GM23338 (cell line): ENCODE data around the gene CABCOCO1. TPM values are rescaled to one million over a fixed set of nuclear protein-coding genes. Genes with fewer than 3 reads are reported as not detected.

Source experiments
- ATAC-seq: fragments of 200-7000 bp; cut with Tn5 transposase; 3 replicates; pipeline ENCODE4 v1.9.1; 2020
- DNase-seq: peaks from one replicate; pipeline ENCODE4 v3.0.0-alpha.2; 2015; ENCODE audit warnings: low spot score
- H2AFZ ChIP-seq: fragments of 200-600 bp; sonication (generic); 2 replicates; pipeline ENCODE4 v1.8.0; 2016; ENCODE audit warnings: antibody characterized with exemption, mild to moderate bottlenecking, moderate library complexity
- H3F3A ChIP-seq: fragments of 200-600 bp; sonication (generic); replicated peaks from 2 replicates; pipeline ENCODE4 v1.8.0; 2017; ENCODE audit warnings: antibody characterized with exemption, mixed run types, low read depth
- H3K27ac ChIP-seq: fragments of 200-600 bp; sonication (generic); 2 replicates; pipeline ENCODE4 v1.6.1; 2016; ENCODE audit warnings: low read depth
- H3K27me3 ChIP-seq: fragments of 200-600 bp; sonication (generic); 2 replicates; pipeline ENCODE4 v1.8.0; 2016; ENCODE audit warnings: mild to moderate bottlenecking, mixed run types, moderate library complexity; ENCODE audit not compliant: insufficient read depth
- H3K36me3 ChIP-seq: fragments of 200-600 bp; sonication (generic); 2 replicates; pipeline ENCODE4 v1.8.0; 2016; ENCODE audit warnings: mild to moderate bottlenecking; ENCODE audit not compliant: insufficient read depth
- H3K4me1 ChIP-seq: fragments of 200-600 bp; sonication (generic); 2 replicates; pipeline ENCODE4 v1.8.0; 2016; ENCODE audit warnings: mild to moderate bottlenecking, moderate library complexity; ENCODE audit not compliant: insufficient read depth
- H3K4me2 ChIP-seq: fragments of 200-600 bp; sonication (generic); 2 replicates; pipeline ENCODE4 v1.7.1; 2017; ENCODE audit warnings: mixed run types
- H3K4me3 ChIP-seq: fragments of 200-600 bp; sonication (generic); 2 replicates; pipeline ENCODE4 v1.6.1; 2016; ENCODE audit warnings: mixed run types
- H3K79me2 ChIP-seq: fragments of 200-600 bp; sonication (generic); replicated peaks from 2 replicates; pipeline ENCODE4 v1.8.0; 2017; ENCODE audit warnings: mild to moderate bottlenecking; ENCODE audit not compliant: insufficient read depth
- H3K9me2 ChIP-seq: fragments of 200-600 bp; sonication (generic); 2 replicates; pipeline ENCODE4 v1.8.0; 2017; ENCODE audit not compliant: insufficient read depth
- H4K20me1 ChIP-seq: fragments of 200-600 bp; sonication (generic); replicated peaks from 2 replicates; pipeline ENCODE4 v1.8.0; 2017; ENCODE audit warnings: mild to moderate bottlenecking; ENCODE audit not compliant: insufficient read depth
- H3K27ac Mint-ChIP-seq: 2 replicates; pipeline ENCODE4 v1.8.0; 2020; ENCODE audit warnings: inconsistent platforms, mild to moderate bottlenecking, moderate library complexity, mixed read lengths
- H3K27me3 Mint-ChIP-seq: 3 replicates; pipeline ENCODE4 v1.8.0; 2022; ENCODE audit warnings: low read depth, mild to moderate bottlenecking, moderate library complexity, mixed read lengths, inconsistent platforms; ENCODE audit not compliant: insufficient read depth, poor library complexity
- H3K36me3 Mint-ChIP-seq: 3 replicates; pipeline ENCODE4 v1.8.0; 2021; ENCODE audit warnings: low read depth, mild to moderate bottlenecking, inconsistent platforms, moderate library complexity, mixed read lengths
- H3K4me1 Mint-ChIP-seq: 3 replicates; pipeline ENCODE4 v1.8.0; 2020; ENCODE audit warnings: mild to moderate bottlenecking, inconsistent platforms, mixed read lengths
- H3K4me3 Mint-ChIP-seq: 3 replicates; pipeline ENCODE4 v1.8.0; 2021; ENCODE audit warnings: moderate library complexity, mild to moderate bottlenecking, inconsistent platforms, mixed read lengths
- H3K9me3 Mint-ChIP-seq: 3 replicates; pipeline ENCODE4 v1.8.0; 2020; ENCODE audit warnings: moderate library complexity, mild to moderate bottlenecking, inconsistent platforms, mixed read lengths
- CREB1 ChIP-seq: fragments of 250-450 bp; sonication (Bioruptor Pico); IDR thresholded peaks from 2 replicates; pipeline ENCODE4 v1.5.0; 2020; ENCODE audit warnings: low read depth, mild to moderate bottlenecking, moderate library complexity
- ETS1 ChIP-seq: IDR thresholded peaks from 2 replicates; pipeline ENCODE4 v1.6.1; 2016; ENCODE audit warnings: antibody characterized with exemption
- EZH2 ChIP-seq: fragments of 200-600 bp; sonication (generic); IDR thresholded peaks from one replicate; pipeline ENCODE4 v1.8.0; 2017; ENCODE audit warnings: antibody characterized with exemption, mild to moderate bottlenecking, low read depth; ENCODE audit not compliant: unreplicated experiment
- EZH2phosphoT487 ChIP-seq: fragments of 200-600 bp; sonication (generic); IDR thresholded peaks from one replicate; pipeline ENCODE4 v1.8.1; 2018; ENCODE audit warnings: antibody characterized with exemption; ENCODE audit not compliant: unreplicated experiment
- JUNB ChIP-seq: IDR thresholded peaks from one replicate; pipeline ENCODE4 v1.6.1; 2016; ENCODE audit warnings: antibody characterized with exemption; ENCODE audit not compliant: unreplicated experiment
- NANOG ChIP-seq: IDR thresholded peaks from 2 replicates; pipeline ENCODE4 v1.6.1; 2016; ENCODE audit warnings: antibody characterized with exemption, borderline replicate concordance
- POLR2AphosphoS5 ChIP-seq: IDR thresholded peaks from 2 replicates; pipeline ENCODE4 v1.6.1; 2016; ENCODE audit warnings: antibody characterized with exemption, low read depth
- STAT1 ChIP-seq: IDR thresholded peaks from one replicate; pipeline ENCODE4 v1.6.1; 2016; ENCODE audit warnings: antibody characterized with exemption; ENCODE audit not compliant: unreplicated experiment
- ZNF114 ChIP-seq: fragments of 250-450 bp; sonication (Bioruptor Pico); IDR thresholded peaks from 2 replicates; pipeline ENCODE4 v1.5.0; 2020; ENCODE audit warnings: mild to moderate bottlenecking, moderate library complexity
- ZNF331 ChIP-seq: fragments of 250-450 bp; sonication (Bioruptor Pico); IDR thresholded peaks from 2 replicates; pipeline ENCODE4 v1.5.0; 2020; ENCODE audit warnings: low read depth, mild to moderate bottlenecking, moderate library complexity
- ZNF462 ChIP-seq: fragments of 250-450 bp; sonication (Bioruptor Pico); IDR thresholded peaks from 2 replicates; pipeline ENCODE4 v1.5.0; 2020; ENCODE audit warnings: mild to moderate bottlenecking, moderate library complexity
- polyA plus RNA-seq: library from polyadenylated mRNA; unstranded; fragments of >200 nt; fragmentation: Nextera tagmentation; extraction: Ambion mirVana; gene quantifications from 2 replicates; pipeline ENCODE4 v1.2.1, GENCODE V29; 2016
- total RNA-seq: library from RNA; depleted of rRNA; stranded (reverse); fragments of >200 nt; shearing (Covaris generic); gene quantifications from 2 replicates; pipeline ENCODE4 v1.2.3, GENCODE V29; 2014

CABCOCO1 gene
- total and polyA plus RNA-seq, 2 experiments from 2014 or later: not detected

- Mint-ChIP-seq H3K9me3 (no peaks in the 10 kb centered on the region), H3K27me3 (no peaks in the 10 kb centered on the region), H3K27ac (no peak overlapping the region), H3K4me3 (no peak overlapping the region), H3K4me1 (no peaks in the 10 kb centered on the region), H3K36me3 (no peaks in the 10 kb centered on the region)
- H2AFZ ChIP-seq: no peak overlapping the region
- no peaks in the 10 kb centered on the region for H3K79me2 ChIP-seq
- H3K4me2 ChIP-seq: no peak overlapping the region
- no peak overlapping the region for H3K4me3 ChIP-seq
- no peaks in the 10 kb centered on the region for H3K27me3 ChIP-seq
- H4K20me1 ChIP-seq: no peaks in the 10 kb centered on the region
- DNase-seq: no peak
- no peak for ATAC-seq
- H3K36me3 ChIP-seq: no peaks in the 10 kb centered on the region
- H3K9me2 ChIP-seq: no peaks in the 10 kb centered on the region
- H3K27ac ChIP-seq: no peak overlapping the region
- no peak for TF ChIP-seq EZH2
- no peak for TF ChIP-seq NANOG
- H3K4me1 ChIP-seq: no peaks in the 10 kb centered on the region
- H3F3A ChIP-seq: no peaks in the 10 kb centered on the region
These were observed 20.6 kb downstream of the CABCOCO1 start for GRCh38 chr10:61683319-61683718.

DNA sequence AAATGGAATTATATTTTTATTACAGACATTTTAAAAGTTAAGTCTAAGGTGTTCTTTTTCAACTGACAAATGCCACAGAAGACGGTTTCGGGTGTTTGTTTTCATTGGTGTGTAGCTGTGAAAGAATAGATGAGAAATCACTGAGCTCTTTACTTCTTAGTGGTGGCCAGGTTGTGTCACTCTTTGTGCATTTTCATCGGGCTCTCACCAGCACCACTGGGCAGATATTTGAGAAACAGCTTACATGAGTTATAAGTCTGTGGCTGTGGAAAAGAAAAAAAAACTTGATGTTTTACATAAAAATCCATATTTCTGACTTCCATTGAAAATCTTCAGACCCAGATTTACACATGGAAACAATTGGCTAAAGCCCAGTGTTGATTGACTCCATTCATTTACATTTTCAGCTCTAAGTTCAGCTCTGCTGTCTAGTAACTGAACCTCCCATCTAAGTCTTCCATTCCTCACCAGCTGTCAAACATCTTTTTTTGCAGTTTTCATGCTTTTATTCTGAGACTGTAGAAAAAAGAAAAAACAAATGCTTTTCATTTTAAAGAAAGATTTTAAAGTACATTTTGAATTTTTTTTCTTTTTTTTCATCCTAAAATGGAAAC, 22.3 kb downstream of the CABCOCO1 start:
- Mint-ChIP-seq H3K4me1 (no peaks in the 10 kb centered on the region), H3K36me3 (no peaks in the 10 kb centered on the region), H3K27ac (no peak overlapping the region), H3K27me3 (no peaks in the 10 kb centered on the region), H3K4me3 (no peak overlapping the region), H3K9me3 (no peaks in the 10 kb centered on the region)
- H3K4me2 ChIP-seq: no peak overlapping the region
- H2AFZ ChIP-seq: no peak overlapping the region
- no peak for DNase-seq
- H3K4me1 ChIP-seq: no peaks in the 10 kb centered on the region
- ATAC-seq: no peak
- H3K9me2 ChIP-seq: no peaks in the 10 kb centered on the region
- H3K79me2 ChIP-seq: no peaks in the 10 kb centered on the region
- H4K20me1 ChIP-seq: no peaks in the 10 kb centered on the region
- no peaks in the 10 kb centered on the region for H3F3A ChIP-seq
- no peak overlapping the region for H3K27ac ChIP-seq
- no peaks in the 10 kb centered on the region for H3K27me3 ChIP-seq
- H3K36me3 ChIP-seq: no peaks in the 10 kb centered on the region
- TF ChIP-seq NANOG: no peak
- no peak for TF ChIP-seq ZNF331 (CRISPR knock-in tag)
- TF ChIP-seq STAT1: no peak
- TF ChIP-seq ZNF462 (CRISPR knock-in tag): no peak
- no peak for TF ChIP-seq POLR2AphosphoS5
- no peak for TF ChIP-seq ETS1
- TF ChIP-seq ZNF114 (CRISPR knock-in tag): no peak
- no peak for TF ChIP-seq EZH2phosphoT487
- no peak for TF ChIP-seq JUNB
- no peak for TF ChIP-seq EZH2
- no peak for TF ChIP-seq CREB1 (CRISPR knock-in tag)
- H3K4me3 ChIP-seq: no peak overlapping the region
